H1 (cell line): ENCODE measurements around the gene PLEKHG4. TPM values are rescaled to one million over a fixed set of nuclear protein-coding genes. Genes with fewer than 3 reads are reported as not detected.

Experiments
- CTCF ChIA-PET: fragments of 300-600 bp; sonication (Branson Sonifier 250); formaldehyde crosslinking; loops from one replicate; lab custom pipeline; 2021; ENCODE audit not compliant: partially characterized antibody; lab: Charles Lee
- POLR2A ChIA-PET: fragments of 300-600 bp; sonication (Branson Sonifier 250); formaldehyde crosslinking; loops from one replicate; lab custom pipeline; 2021; ENCODE audit warnings: inconsistent platforms; ENCODE audit not compliant: partially characterized antibody; lab: Charles Lee
- DNase-seq, 2 experiments: peaks; one replicate each; pipeline versions ENCODE4 v3.0.0 to v3.0.0-alpha.2; 2010 to 2022; ENCODE audit warnings: low spot score in 2 of 2, low read depth in 1 of 2, mixed read lengths in 1 of 2
- FAIRE-seq: peaks from 2 replicates; lab custom pipeline; 2011; peaks lifted over from hg19 to GRCh38; lab: Jason Lieb, UNC
- H2AFZ ChIP-seq: 2 replicates; pipeline ENCODE4 v1.8.1; 2012; ENCODE audit warnings: low read length, inconsistent platforms
- H2AK5ac ChIP-seq: 2 replicates; pipeline ENCODE4 v1.6.1; 2013; ENCODE audit warnings: low read depth, low read length
- H2BK120ac ChIP-seq: replicated peaks from 2 replicates; pipeline ENCODE3; 2013; ENCODE audit warnings: low read depth, low read length, inconsistent platforms
- H2BK12ac ChIP-seq: 2 replicates; pipeline ENCODE4 v1.6.1; 2013; ENCODE audit warnings: low read depth, low read length
- H2BK15ac ChIP-seq: 2 replicates; pipeline ENCODE4 v1.6.1; 2013; ENCODE audit warnings: low read length
- H2BK20ac ChIP-seq: 2 replicates; pipeline ENCODE4 v1.6.1; 2013; ENCODE audit warnings: low read length
- H2BK5ac ChIP-seq: 2 replicates; pipeline ENCODE4 v1.6.1; 2013; ENCODE audit warnings: low read depth, low read length
- H3K14ac ChIP-seq: 2 replicates; pipeline ENCODE4 v1.6.1; 2013; ENCODE audit warnings: inconsistent platforms; ENCODE audit not compliant: insufficient read length
- H3K18ac ChIP-seq: 2 replicates; pipeline ENCODE4 v1.6.1; 2013; ENCODE audit warnings: low read length; ENCODE audit errors: extremely low read depth
- H3K23ac ChIP-seq: 2 replicates; pipeline ENCODE4 v1.6.1; 2013; ENCODE audit warnings: inconsistent platforms; ENCODE audit not compliant: insufficient read length
- H3K23me2 ChIP-seq: 2 replicates; pipeline ENCODE4 v1.6.1; 2013; ENCODE audit warnings: low read depth, low read length
- H3K27ac ChIP-seq: 2 replicates; pipeline ENCODE4 v1.6.1; 2011; ENCODE audit warnings: low read depth, low read length, inconsistent platforms
- H3K27me3 ChIP-seq, 4 experiments: replicated peaks in 1 of 4; 1 replicate in 1 of 4; 2 replicates in 3 of 4; pipeline versions ENCODE4 v1.6.1 to v1.8.1; 2011 to 2013; ENCODE audit warnings: low read length in 3 of 4, mild to moderate bottlenecking in 3 of 4, inconsistent platforms in 2 of 4, mixed read lengths in 2 of 4, moderate library complexity in 1 of 4; ENCODE audit not compliant: control insufficient read depth in 3 of 4, insufficient read depth in 3 of 4; ENCODE audit errors: extremely low read depth in 1 of 4
- H3K36me3 ChIP-seq, 4 experiments: 2 replicates each; pipeline versions ENCODE4 v1.6.1 to v1.8.1; 2011 to 2013; ENCODE audit warnings: mild to moderate bottlenecking in 4 of 4, low read length in 3 of 4, moderate library complexity in 2 of 4, control low read depth in 1 of 4, inconsistent platforms in 1 of 4; ENCODE audit not compliant: insufficient read depth in 4 of 4, control insufficient read depth in 2 of 4
- H3K4ac ChIP-seq: replicated peaks from 2 replicates; pipeline ENCODE3; 2013; ENCODE audit warnings: low read length, low read depth, mixed read lengths, inconsistent platforms; ENCODE audit not compliant: insufficient read length
- H3K4me1 ChIP-seq, 4 experiments: replicated peaks in 1 of 4; 1 replicate in 1 of 4; 2 replicates in 3 of 4; pipeline versions ENCODE4 v1.6.1 to v1.8.1; 2011 to 2013; ENCODE audit warnings: low read length in 3 of 4, inconsistent platforms in 2 of 4, mixed read lengths in 1 of 4; ENCODE audit not compliant: insufficient read depth in 4 of 4, control insufficient read depth in 3 of 4
- H3K4me2 ChIP-seq, 2 experiments: 2 replicates each; pipeline versions ENCODE4 v1.6.1 to v1.8.1; 2011 to 2013; ENCODE audit warnings: low read depth in 2 of 2, low read length in 2 of 2, control low read depth in 1 of 2, inconsistent platforms in 1 of 2, mild to moderate bottlenecking in 1 of 2; ENCODE audit not compliant: insufficient read depth in 1 of 2
- H3K4me3 ChIP-seq, 4 experiments: fragments of 200-600, 300-600 bp in 1 of 4; sonication (generic), shearing (Covaris generic), sonication (Bioruptor Twin) in 1 of 4; 2 replicates each; pipeline versions ENCODE4 v1.5.1 to v1.8.1; 2011 to 2016; ENCODE audit warnings: low read length in 4 of 4, low read depth in 3 of 4, control low read depth in 2 of 4, inconsistent platforms in 2 of 4, mild to moderate bottlenecking in 2 of 4, mixed read lengths in 1 of 4, moderate library complexity in 1 of 4; ENCODE audit not compliant: insufficient read depth in 2 of 4; ENCODE audit errors: extremely low read depth in 1 of 4
- H3K56ac ChIP-seq: replicated peaks from 2 replicates; pipeline ENCODE3; 2013; ENCODE audit warnings: low read depth, mild to moderate bottlenecking, mixed read lengths, low read length, inconsistent platforms; ENCODE audit not compliant: insufficient read length
- H3K79me1 ChIP-seq: 2 replicates; pipeline ENCODE4 v1.6.1; 2013; ENCODE audit warnings: low read depth, low read length, control low read depth
- H3K79me2 ChIP-seq, 2 experiments: 2 replicates each; pipeline versions ENCODE4 v1.6.1 to v1.8.1; 2012 to 2013; ENCODE audit warnings: low read length in 2 of 2, mild to moderate bottlenecking in 2 of 2, inconsistent platforms in 1 of 2; ENCODE audit not compliant: insufficient read depth in 2 of 2, control insufficient read depth in 1 of 2
- H3K9ac ChIP-seq, 4 experiments: replicated peaks in 1 of 4; 1 replicate in 1 of 4; 2 replicates in 3 of 4; pipeline versions ENCODE4 v1.6.1 to v1.8.1; 2011 to 2013; ENCODE audit warnings: low read depth in 3 of 4, low read length in 3 of 4, control low read depth in 2 of 4, mild to moderate bottlenecking in 2 of 4, moderate library complexity in 2 of 4, inconsistent platforms in 1 of 4; ENCODE audit errors: extremely low read depth in 1 of 4
- H3K9me3 ChIP-seq, 2 experiments: 2 replicates each; pipeline versions ENCODE4 v1.6.1 to v1.8.1; 2012 to 2013; ENCODE audit warnings: mild to moderate bottlenecking in 2 of 2, moderate library complexity in 2 of 2, control low read depth in 1 of 2, inconsistent platforms in 1 of 2, low read depth in 1 of 2, low read length in 1 of 2, mixed read lengths in 1 of 2; ENCODE audit not compliant: insufficient read depth in 2 of 2
- H4K20me1 ChIP-seq, 2 experiments: replicated peaks in 1 of 2; 2 replicates each; pipeline versions ENCODE3 to v1.8.1; 2011 to 2013; ENCODE audit warnings: inconsistent platforms in 2 of 2, low read length in 2 of 2, mild to moderate bottlenecking in 1 of 2; ENCODE audit not compliant: insufficient read depth in 2 of 2, control insufficient read depth in 1 of 2
- H4K5ac ChIP-seq: 2 replicates; pipeline ENCODE4 v1.6.1; 2013; ENCODE audit warnings: low read length, low read depth, mixed read lengths, inconsistent platforms; ENCODE audit not compliant: insufficient read length
- H4K8ac ChIP-seq: 2 replicates; pipeline ENCODE4 v1.8.0; 2013; ENCODE audit warnings: mild to moderate bottlenecking, moderate library complexity, low read length, inconsistent platforms; ENCODE audit not compliant: insufficient read depth; ENCODE audit errors: extremely low read depth
- H4K91ac ChIP-seq: replicated peaks from 2 replicates; pipeline ENCODE3; 2013; ENCODE audit warnings: low read length, mixed read lengths, inconsistent platforms; ENCODE audit not compliant: insufficient read length
- BRCA1 ChIP-seq: IDR thresholded peaks from 2 replicates; pipeline ENCODE4 v1.6.1; 2012; ENCODE audit warnings: low read depth, low read length, improper control_type of control experiment
- EGR1 ChIP-seq: IDR thresholded peaks from 2 replicates; pipeline ENCODE4 v1.6.1; 2011; ENCODE audit warnings: low read depth, low read length, borderline replicate concordance
- EP300 ChIP-seq, 2 experiments: IDR thresholded peaks; 1 replicate in 1 of 2; 2 replicates in 1 of 2; pipeline ENCODE4 v1.6.1; 2011 to 2012; ENCODE audit warnings: low read depth in 2 of 2, low read length in 2 of 2, mild to moderate bottlenecking in 2 of 2, borderline replicate concordance in 1 of 2, inconsistent platforms in 1 of 2, moderate library complexity in 1 of 2
- HDAC6 ChIP-seq: IDR thresholded peaks from one replicate; pipeline ENCODE4 v1.7.1; 2012; ENCODE audit warnings: low read depth, mild to moderate bottlenecking, inconsistent platforms, low read length, moderate library complexity
- RAD21 ChIP-seq, 2 experiments: IDR thresholded peaks in 1 of 2; conservative IDR thresholded peaks in 1 of 2; 2 replicates each; pipeline ENCODE4 v1.6.1; 2011; ENCODE audit warnings: low read depth in 2 of 2, low read length in 2 of 2, improper control_type of control experiment in 1 of 2, inconsistent platforms in 1 of 2, mild to moderate bottlenecking in 1 of 2, moderate library complexity in 1 of 2
- SIRT6 ChIP-seq: IDR thresholded peaks from one replicate; pipeline ENCODE4 v1.7.1; 2012; ENCODE audit warnings: low read length, inconsistent platforms
- SUZ12 ChIP-seq: fragments of 200-600 bp; sonication (generic); IDR thresholded peaks from 2 replicates; pipeline ENCODE4 v1.6.1; 2012; ENCODE audit warnings: mild to moderate bottlenecking, inconsistent platforms, low read length, moderate library complexity, mixed read lengths
- TEAD4 ChIP-seq: IDR thresholded peaks from 2 replicates; pipeline ENCODE4 v1.6.1; 2012; ENCODE audit warnings: low read depth, low read length, inconsistent platforms, mixed read lengths
- ZNF274 ChIP-seq: IDR thresholded peaks from 2 replicates; pipeline ENCODE4 v1.7.0; 2012; ENCODE audit warnings: low read length, borderline replicate concordance; ENCODE audit errors: extremely low read depth
- WGBS, 2 experiments: shearing (Covaris generic) in 1 of 2; methylation state at CpG; one replicate each; pipeline versions ENCODE4 v1.1.6 to v1.1.7; 2013 to 2015; ENCODE audit warnings: low lambda C conversion rate in 2 of 2, mixed read lengths in 2 of 2, inconsistent platforms in 1 of 2, low coverage in 1 of 2, missing lambda C conversion rate in 1 of 2; ENCODE audit not compliant: insufficient replicate concordance in 2 of 2, insufficient coverage in 1 of 2, insufficient read length in 1 of 2; ENCODE audit errors: extremely low coverage in 1 of 2, missing lambda C conversion rate in 1 of 2; 5-methylcytosine and 5-hydroxymethylcytosine counted together
- polyA plus RNA-seq, 7 experiments: library from polyadenylated mRNA; depleted of rRNA in 3 of 7; stranded (reverse) in 5 of 7; unstranded in 2 of 7; fragments of >200 nt in 5 of 7; fragments of 200-250 nt in 2 of 7; gene quantifications; 1 replicate in 5 of 7; 2 replicates in 1 of 7; 4 replicates in 1 of 7; pipeline versions ENCODE4 v1.2.1 to v1.2.3, GENCODE V29; 2011 to 2013; ENCODE audit warnings: missing spikeins in 2 of 7, mixed read lengths in 2 of 7
- total RNA-seq: library from RNA; stranded (reverse); fragmentation: NEBNext Ultra II Directional; extraction: Animal tissue kit (Norgen Biotek cat#: 25700); gene quantifications from 2 replicates; pipeline ENCODE4 v1.2.1, GENCODE V29; 2021

PLEKHG4 gene
- total and polyA plus RNA-seq, 2 of the 8 experiments (the other 6 are each of a cell fraction or from before 2014, with no cell fraction given), result 7.7 to 11.1 TPM

DNA sequence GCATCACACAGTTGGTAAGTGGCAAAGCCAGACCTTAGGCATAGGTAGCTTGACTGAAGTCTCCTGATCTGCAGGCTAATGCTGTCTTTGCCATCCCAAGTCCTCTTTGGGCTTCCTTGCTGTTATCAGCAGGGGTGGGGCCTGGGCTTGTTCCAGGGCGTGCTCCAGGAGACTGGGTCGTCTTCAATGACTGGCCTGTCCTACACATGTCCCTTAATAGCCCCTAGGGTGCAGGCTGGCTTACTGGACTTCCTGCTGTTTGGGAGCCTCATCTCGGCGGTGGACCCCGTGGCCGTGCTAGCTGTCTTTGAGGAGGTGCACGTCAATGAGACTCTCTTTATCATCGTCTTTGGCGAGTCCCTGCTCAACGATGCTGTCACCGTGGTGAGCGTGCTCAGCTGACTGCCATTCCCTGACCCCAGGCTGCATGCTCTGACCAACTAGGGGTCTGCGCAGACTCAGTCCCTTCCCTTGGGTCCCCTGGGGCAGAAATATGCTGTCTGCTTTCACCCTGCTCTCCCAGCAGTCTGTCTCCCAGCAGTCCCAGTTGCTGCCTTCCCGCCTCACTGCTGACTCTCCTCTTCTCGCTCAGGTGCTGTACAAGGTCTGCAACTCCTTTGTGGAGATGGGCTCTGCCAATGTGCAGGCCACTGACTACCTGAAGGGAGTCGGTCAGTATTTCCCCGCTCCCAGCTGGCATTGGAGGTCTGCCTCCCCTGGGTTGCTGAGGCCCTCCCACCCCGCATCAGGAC is 24.4 kb upstream of the PLEKHG4 start:
- Histone ChIP-seq H3K9me3 (no peaks in the 10 kb centered on the region), H4K8ac (no peak overlapping the region), H3K79me1 (no peaks in the 10 kb centered on the region; the same call in 1 of the 2 replicates), H3K79me2 (no peaks in the 10 kb centered on the region), H2BK5ac (no peak overlapping the region; the same call in 1 of the 2 replicates), H3K4me3 (no peak overlapping the region), H3K27ac (no peak overlapping the region), H3K4ac (no peak overlapping the region), H3K9ac (no peak overlapping the region), H3K27me3 (peaks cover 0 to 6% (median 1%) of the 10 kb centered on the region in 4 experiments; a peak in 4 of 7 replicates), H2AFZ (no peak overlapping the region), H2BK15ac (no peak overlapping the region), H4K20me1 (peaks cover 3 to 9% of the 10 kb centered on the region in 2 experiments), H2AK5ac (no peak overlapping the region), H4K5ac (no peak overlapping the region), H4K91ac (no peak overlapping the region), H2BK12ac (no peak overlapping the region), H2BK120ac (no peak overlapping the region), H3K23ac (no peak overlapping the region), H3K14ac (no peak overlapping the region), H3K4me1 (no peaks in the 10 kb centered on the region; a peak in 1 of 7 replicates), H3K56ac (no peak overlapping the region), H3K4me2 (no peak overlapping the region), H3K36me3 (peaks cover 0 to 2% (median 0%) of the 10 kb centered on the region in 4 experiments; a peak in 2 of 8 replicates), H3K23me2 (no peaks in the 10 kb centered on the region), H2BK20ac (no peak overlapping the region), H3K18ac (no peak overlapping the region)
- FAIRE-seq (no peak), DNase-seq (no peak)
- TF ChIP-seq EP300 (IDR thresholded peaks at IDR 0.05; ENCODE audit: borderline replicate concordance in 1 of 2, low read depth in 2 of 2, low read length in 2 of 2), result no peak
- TF ChIP-seq EGR1, result no peak
- TF ChIP-seq TEAD4, result no peak
- no peak for TF ChIP-seq HDAC6
- TF ChIP-seq ZNF274, result no peak
- no peak for TF ChIP-seq BRCA1
- TF ChIP-seq RAD21 (IDR thresholded peaks at IDR 0.05 in 1 of 2, conservative IDR thresholded peaks at IDR 0.05 in 1 of 2; ENCODE audit: low read depth in 2 of 2, low read length in 2 of 2), result no peak
- TF ChIP-seq SIRT6, result no peak
- TF ChIP-seq SUZ12, result no peak
- 92% methylated on average over 18 of the region's 18 CpGs; no CpG with 5 or more reads in 1 of the 2 experiments for WGBS, 2 experiments
- CTCF ChIA-PET, result interaction anchor here (2.6 kb wide), 1 partner anchor 30 kb away, joined by 12 read pairs; no protein-coding TSS in a partner anchor
- POLR2A ChIA-PET, result no interaction called here
